ENCODE results near the gene RBM6. TPM values are rescaled to one million over a fixed set of nuclear protein-coding genes. Genes with fewer than 3 reads are reported as not detected.
A peak's percentile ranks its signal among the peaks of the same experiment; 100 is the strongest.

RBM6 gene
- total RNA-seq, 1 donor from 2014 or later: 99.0 TPM

GRCh38 chr3:50121072-50122032, 181.4 kb downstream of the RBM6 start:
- DNase-seq (ENCODE audit: low spot score): peak; percentile 36
- Mint-ChIP-seq H3K4me3 (no peak overlapping the region), H3K27me3 (ENCODE audit: insufficient read depth) (no peaks in the 10 kb centered on the region), H3K27ac (no peak overlapping the region), H3K9me3 (no peaks in the 10 kb centered on the region), H3K36me3 (ENCODE audit: low read depth) (peaks cover 18% of the 10 kb centered on the region), H3K4me1 (ENCODE audit: low read depth) (no peaks in the 10 kb centered on the region)
- intact Hi-C loops (cut with micrococcal nuclease): loop anchor here (1.0 to 2.0 kb wide), 4 partner anchors 33 to 152 kb away; partner anchors contain the start of gene SEMA3F

GRCh38 chr3:50122071-50122470, 182.1 kb downstream of the RBM6 start:
- H3K9me3 Mint-ChIP-seq: no peaks in the 10 kb centered on the region
- no peak for DNase-seq (ENCODE audit: low spot score)
- no peak overlapping the region for H3K4me3 Mint-ChIP-seq
- no peak overlapping the region for H3K27ac Mint-ChIP-seq
- H3K4me1 Mint-ChIP-seq (ENCODE audit: low read depth): no peaks in the 10 kb centered on the region
- no peaks in the 10 kb centered on the region for H3K27me3 Mint-ChIP-seq (ENCODE audit: insufficient read depth)
- H3K36me3 Mint-ChIP-seq (ENCODE audit: low read depth): peaks cover 14% of the 10 kb centered on the region
- intact Hi-C loops (cut with micrococcal nuclease): no loop called here

- Mint-ChIP-seq H3K27ac (no peak overlapping the region), H3K4me3 (no peak overlapping the region), H3K4me1 (ENCODE audit: low read depth) (no peaks in the 10 kb centered on the region), H3K27me3 (ENCODE audit: insufficient read depth) (no peaks in the 10 kb centered on the region), H3K36me3 (ENCODE audit: low read depth) (peaks cover 11% of the 10 kb centered on the region), H3K9me3 (no peaks in the 10 kb centered on the region)
- intact Hi-C loops (cut with micrococcal nuclease): no loop called here
- DNase-seq (ENCODE audit: low spot score): no peak
These were observed 182.9 kb downstream of the RBM6 start for GRCh38 chr3:50122661-50123391.

- peaks cover 4% of the 10 kb centered on the region for H3K36me3 Mint-ChIP-seq (ENCODE audit: low read depth)
- intact Hi-C loops (cut with micrococcal nuclease): no loop called here
- DNase-seq (ENCODE audit: low spot score): no peak
- H3K4me1 Mint-ChIP-seq (ENCODE audit: low read depth): no peaks in the 10 kb centered on the region
- H3K27me3 Mint-ChIP-seq (ENCODE audit: insufficient read depth): no peaks in the 10 kb centered on the region
- no peak overlapping the region for H3K4me3 Mint-ChIP-seq
- H3K27ac Mint-ChIP-seq: no peak overlapping the region
- no peaks in the 10 kb centered on the region for H3K9me3 Mint-ChIP-seq
These were observed 183.6 kb downstream of the RBM6 start for GRCh38 chr3:50123394-50124051.

- H3K27me3 Mint-ChIP-seq (ENCODE audit: insufficient read depth): no peaks in the 10 kb centered on the region
- peaks cover 3% of the 10 kb centered on the region for H3K36me3 Mint-ChIP-seq (ENCODE audit: low read depth)
- H3K27ac Mint-ChIP-seq: no peak overlapping the region
- H3K4me1 Mint-ChIP-seq (ENCODE audit: low read depth): no peaks in the 10 kb centered on the region
- intact Hi-C loops (cut with micrococcal nuclease): no loop called here
- no peaks in the 10 kb centered on the region for H3K9me3 Mint-ChIP-seq
- DNase-seq (ENCODE audit: low spot score): no peak
- no peak overlapping the region for H3K4me3 Mint-ChIP-seq
These were observed 184.3 kb downstream of the RBM6 start for GRCh38 chr3:50124052-50124799.

- Mint-ChIP-seq H3K9me3 (no peaks in the 10 kb centered on the region), H3K4me1 (ENCODE audit: low read depth) (no peaks in the 10 kb centered on the region), H3K27ac (no peak overlapping the region), H3K4me3 (no peak overlapping the region), H3K36me3 (ENCODE audit: low read depth) (peaks cover 1% of the 10 kb centered on the region), H3K27me3 (ENCODE audit: insufficient read depth) (no peaks in the 10 kb centered on the region)
- intact Hi-C loops (cut with micrococcal nuclease): no loop called here
- DNase-seq (ENCODE audit: low spot score): no peak
These were observed 184.8 kb downstream of the RBM6 start for GRCh38 chr3:50124800-50125178.

GRCh38 chr3:50125541-50126286, 185.8 kb downstream of the RBM6 start:
- Mint-ChIP-seq H3K27me3 (ENCODE audit: insufficient read depth) (no peaks in the 10 kb centered on the region), H3K9me3 (no peaks in the 10 kb centered on the region), H3K4me1 (ENCODE audit: low read depth) (no peaks in the 10 kb centered on the region), H3K27ac (no peak overlapping the region), H3K36me3 (ENCODE audit: low read depth) (no peaks in the 10 kb centered on the region), H3K4me3 (no peak overlapping the region)
- no peak for DNase-seq (ENCODE audit: low spot score)
- intact Hi-C loops (cut with micrococcal nuclease): no loop called here

- Mint-ChIP-seq H3K27me3 (ENCODE audit: insufficient read depth) (no peaks in the 10 kb centered on the region), H3K27ac (no peak overlapping the region), H3K36me3 (ENCODE audit: low read depth) (no peaks in the 10 kb centered on the region), H3K4me3 (no peak overlapping the region), H3K4me1 (ENCODE audit: low read depth) (no peaks in the 10 kb centered on the region), H3K9me3 (no peaks in the 10 kb centered on the region)
- DNase-seq (ENCODE audit: low spot score): no peak
- intact Hi-C loops (cut with micrococcal nuclease): no loop called here
These were observed 186.6 kb downstream of the RBM6 start for GRCh38 chr3:50126287-50127211.

Other genes with a start within 250 kb of the RBM6 start
- gene AMIGO3, start 220.5 kb upstream of the RBM6 start, total RNA-seq: 0.39 TPM in 1 of 2 replicates, not detected in the other
- 49.1 and 49.2 TPM in 2 replicates for gene GMPPB, start 216.2 kb upstream of the RBM6 start, total RNA-seq
- gene IP6K1, start 153.6 kb upstream of the RBM6 start, total RNA-seq: 49.3 and 52.4 TPM in 2 replicates
- gene CDHR4, start 140.3 kb upstream of the RBM6 start, total RNA-seq: not detected in 2 replicates
- gene INKA1, start 136.9 kb upstream of the RBM6 start, total RNA-seq: 1.3 and 2.7 TPM in 2 replicates
- gene UBA7, start 126.2 kb upstream of the RBM6 start, total RNA-seq: 90.3 and 97.5 TPM in 2 replicates
- gene TRAIP, start 83.6 kb upstream of the RBM6 start, total RNA-seq: 26.5 and 27.9 TPM in 2 replicates
- gene CAMKV, start 70.2 kb upstream of the RBM6 start, total RNA-seq: 0.96 and 1.0 TPM in 2 replicates
- gene MST1R, start 36.3 kb upstream of the RBM6 start, total RNA-seq: 1.6 and 2.5 TPM in 2 replicates
- 15.5 and 17.3 TPM in 2 replicates for gene MON1A, start 10.3 kb upstream of the RBM6 start, total RNA-seq
- gene RBM5, start 148.8 kb downstream of the RBM6 start, total RNA-seq: 157 and 162 TPM in 2 replicates
- gene SEMA3F, start 215.2 kb downstream of the RBM6 start, total RNA-seq: 0.21 and 0.42 TPM in 2 replicates